ENCODE data around the gene DDOST. TPM values are rescaled to one million over a fixed set of nuclear protein-coding genes. Genes with fewer than 3 reads are reported as not detected.
A peak's percentile ranks its signal among the peaks of the same experiment; 100 is the strongest.

The DDOST gene
- total RNA-seq, 2 donors from 2014 or later: 138 to 160 TPM

- H3K27ac ChIP-seq: no peak overlapping the region
- H3K27me3 ChIP-seq (replicated peaks; ENCODE audit: insufficient read depth): no peaks in the 10 kb centered on the region
- ATAC-seq (ENCODE audit: insufficient number of reproducible peaks, low FRiP score, low read depth): no peak
- DNase-seq (ENCODE audit: low spot score): no peak
- peaks cover 0 to 22% of the 10 kb centered on the region in 2 donors for H3K4me1 ChIP-seq (ENCODE audit: control insufficient read depth in 1 of 2, low read depth in 2 of 2)
- TF ChIP-seq, protein P1, sequence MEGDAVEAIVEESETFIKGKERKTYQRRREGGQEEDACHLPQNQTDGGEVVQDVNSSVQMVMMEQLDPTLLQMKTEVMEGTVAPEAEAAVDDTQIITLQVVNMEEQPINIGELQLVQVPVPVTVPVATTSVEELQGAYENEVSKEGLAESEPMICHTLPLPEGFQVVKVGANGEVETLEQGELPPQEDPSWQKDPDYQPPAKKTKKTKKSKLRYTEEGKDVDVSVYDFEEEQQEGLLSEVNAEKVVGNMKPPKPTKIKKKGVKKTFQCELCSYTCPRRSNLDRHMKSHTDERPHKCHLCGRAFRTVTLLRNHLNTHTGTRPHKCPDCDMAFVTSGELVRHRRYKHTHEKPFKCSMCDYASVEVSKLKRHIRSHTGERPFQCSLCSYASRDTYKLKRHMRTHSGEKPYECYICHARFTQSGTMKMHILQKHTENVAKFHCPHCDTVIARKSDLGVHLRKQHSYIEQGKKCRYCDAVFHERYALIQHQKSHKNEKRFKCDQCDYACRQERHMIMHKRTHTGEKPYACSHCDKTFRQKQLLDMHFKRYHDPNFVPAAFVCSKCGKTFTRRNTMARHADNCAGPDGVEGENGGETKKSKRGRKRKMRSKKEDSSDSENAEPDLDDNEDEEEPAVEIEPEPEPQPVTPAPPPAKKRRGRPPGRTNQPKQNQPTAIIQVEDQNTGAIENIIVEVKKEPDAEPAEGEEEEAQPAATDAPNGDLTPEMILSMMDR (IDR thresholded peaks at IDR 0.05): no peak
- no peaks in the 10 kb centered on the region for H3K9me3 ChIP-seq
- H3K36me3 ChIP-seq: no peaks in the 10 kb centered on the region
- H3K4me3 ChIP-seq: no peak overlapping the region
Measured at GRCh38 chr1:20618550-20618949, 42.6 kb downstream of the DDOST start.

DNA sequence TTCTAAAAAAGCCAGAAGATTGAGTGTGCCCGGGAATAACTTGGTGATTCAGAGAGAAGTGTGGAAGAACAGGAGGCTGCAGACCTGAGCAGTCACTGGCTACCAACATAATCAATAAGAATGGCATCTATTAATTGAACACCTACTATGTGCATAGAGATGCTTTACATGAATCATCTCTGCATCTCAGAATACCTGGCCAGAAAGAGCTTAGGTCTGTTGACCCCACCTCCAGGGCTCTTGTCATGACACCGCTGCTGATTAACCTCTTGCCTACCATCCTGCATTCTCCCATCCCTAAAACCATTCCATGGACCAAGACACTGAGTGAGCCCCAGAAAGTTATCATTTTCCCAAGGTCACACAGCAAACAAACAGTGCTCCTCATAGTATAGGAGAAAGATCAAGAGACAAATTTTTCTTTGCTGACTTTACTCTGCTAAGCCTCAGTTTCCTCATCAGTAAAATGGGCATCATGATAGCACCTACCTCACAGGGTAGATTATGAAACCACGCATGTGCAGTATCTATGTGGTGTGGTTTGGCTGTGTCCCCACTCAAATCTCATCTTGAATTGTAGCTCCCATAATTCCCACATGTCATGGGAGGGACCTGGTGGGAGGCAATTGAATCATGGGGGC, 44.2 kb downstream of the DDOST start:
- Histone ChIP-seq H3K9me3 (no peaks in the 10 kb centered on the region), H3K27ac (peak overlapping the region in 1 of 2 donors; percentile 4), H3K36me3 (no peaks in the 10 kb centered on the region), H3K27me3 (replicated peaks; ENCODE audit: insufficient read depth) (no peaks in the 10 kb centered on the region), H3K4me1 (ENCODE audit: control insufficient read depth in 1 of 2, low read depth in 2 of 2) (peaks cover 0 to 23% of the 10 kb centered on the region in 2 donors), H3K4me3 (peak overlapping the region; percentile 21)
- no peak for DNase-seq (ENCODE audit: low spot score)
- ATAC-seq (ENCODE audit: insufficient number of reproducible peaks, low FRiP score, low read depth): no peak
- TF ChIP-seq, protein P1 (IDR thresholded peaks at IDR 0.05): no peak

DNA sequence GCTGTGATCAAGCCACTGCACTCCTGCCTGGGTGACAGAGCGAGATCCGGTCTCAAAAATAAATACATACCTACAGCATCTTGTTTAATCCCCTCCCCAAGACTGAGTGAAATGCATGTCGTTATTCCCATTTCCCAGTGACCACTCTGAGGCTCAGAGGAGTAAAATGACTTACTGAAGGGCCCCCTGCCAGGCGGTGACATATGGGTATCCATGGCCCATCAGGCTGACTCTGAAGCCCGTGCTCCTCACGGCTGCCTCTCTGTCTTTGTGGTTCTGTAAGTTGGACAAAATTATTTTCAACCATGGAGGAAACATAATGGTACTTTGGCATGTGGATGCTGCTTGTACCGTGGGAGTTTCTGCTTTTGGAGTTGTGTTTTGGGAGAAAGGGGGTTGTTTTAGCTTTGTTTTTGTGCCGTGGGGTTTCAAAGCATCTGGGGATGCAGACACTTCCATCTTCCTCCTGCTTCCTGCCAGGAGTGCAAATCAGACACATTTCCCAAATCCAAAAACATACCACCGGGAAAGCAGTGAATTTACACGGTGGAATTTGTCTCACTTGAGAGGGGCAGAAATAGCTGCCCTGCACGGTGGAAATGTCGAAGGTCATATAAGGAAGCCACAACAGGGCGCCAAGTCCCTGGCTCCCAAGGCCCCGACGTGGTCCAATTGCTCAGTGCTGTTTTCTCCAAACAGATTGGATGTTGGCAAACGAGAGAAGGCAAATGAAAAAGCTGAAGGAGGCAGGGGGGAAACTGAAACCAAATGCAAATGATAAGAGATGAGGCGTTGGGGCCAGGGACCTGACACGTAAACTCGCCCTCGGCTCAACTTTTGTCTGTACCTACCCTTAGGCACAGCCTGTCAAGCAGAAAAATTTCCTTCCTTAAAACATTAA, 45.0 kb downstream of the DDOST start:
- Histone ChIP-seq H3K27me3 (replicated peaks; ENCODE audit: insufficient read depth) (no peaks in the 10 kb centered on the region), H3K4me3 (peak overlapping the region; percentile 21), H3K27ac (peak overlapping the region; percentile 4 to 33), H3K9me3 (no peaks in the 10 kb centered on the region), H3K4me1 (ENCODE audit: control insufficient read depth in 1 of 2, low read depth in 2 of 2) (peaks cover 0 to 23% of the 10 kb centered on the region in 2 donors), H3K36me3 (no peaks in the 10 kb centered on the region)
- ATAC-seq (ENCODE audit: insufficient number of reproducible peaks, low FRiP score, low read depth) (no peak), DNase-seq (ENCODE audit: low spot score) (no peak)
- TF ChIP-seq, protein P1 (IDR thresholded peaks at IDR 0.05): no peak

DNA sequence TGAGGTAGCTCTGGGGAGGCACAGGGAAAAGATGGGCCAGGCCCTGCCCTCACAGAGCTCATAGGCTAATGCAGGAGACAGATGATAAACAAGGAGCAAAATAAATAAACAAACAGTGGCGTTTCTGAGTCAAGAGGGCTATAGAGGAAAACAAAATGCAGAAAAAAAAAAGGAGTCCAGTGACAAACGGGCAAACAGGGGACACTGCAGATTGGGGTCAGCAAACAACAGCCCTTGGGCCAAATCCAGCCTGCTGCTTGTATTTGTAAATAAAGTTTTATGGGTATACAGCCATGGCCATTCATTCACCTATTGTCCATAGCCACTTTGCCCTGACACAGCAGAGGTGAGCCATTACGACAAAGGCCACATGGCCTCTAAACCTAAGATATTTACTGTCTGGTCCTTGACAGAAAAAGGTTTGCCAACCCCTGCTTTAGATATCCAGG, 47.0 kb downstream of the DDOST start:
- Histone ChIP-seq H3K27ac (peak overlapping the region in 1 of 2 donors; percentile 12), H3K4me3 (no peak overlapping the region), H3K4me1 (ENCODE audit: control insufficient read depth in 1 of 2, low read depth in 2 of 2) (peaks cover 0 to 23% of the 10 kb centered on the region in 2 donors), H3K27me3 (replicated peaks; ENCODE audit: insufficient read depth) (no peaks in the 10 kb centered on the region), H3K36me3 (no peaks in the 10 kb centered on the region), H3K9me3 (no peaks in the 10 kb centered on the region)
- TF ChIP-seq, protein P1 (IDR thresholded peaks at IDR 0.05): no peak
- ATAC-seq (ENCODE audit: insufficient number of reproducible peaks, low FRiP score, low read depth) (no peak), DNase-seq (ENCODE audit: low spot score) (no peak)

DNA sequence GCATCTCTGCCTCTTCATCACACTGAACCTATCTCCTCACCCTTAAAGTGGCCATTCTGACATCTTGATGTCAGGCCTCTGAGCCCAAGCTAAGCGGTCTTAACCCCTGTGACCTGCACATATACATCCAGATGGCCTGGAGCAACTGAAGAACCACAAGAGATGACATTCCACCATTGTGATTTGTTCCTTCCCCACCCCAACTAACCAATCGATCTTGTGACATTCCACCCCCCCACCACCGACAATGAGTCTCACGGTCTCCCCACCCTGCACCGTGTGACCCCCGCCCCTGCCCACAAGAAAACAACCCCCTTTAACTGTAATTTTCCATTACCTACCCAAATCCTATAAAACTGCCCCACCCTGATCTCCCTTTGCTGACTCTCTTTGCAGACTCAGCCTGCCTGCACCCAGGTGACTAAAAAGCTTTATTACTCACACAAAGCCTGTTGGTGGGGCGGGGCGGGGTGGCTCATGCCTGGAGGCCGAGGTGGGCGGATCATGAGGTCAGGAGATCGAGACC, 48.9 kb downstream of the DDOST start:
- Histone ChIP-seq H3K4me1 (ENCODE audit: control insufficient read depth in 1 of 2, low read depth in 2 of 2) (peaks cover 0 to 23% of the 10 kb centered on the region in 2 donors), H3K27ac (no peak overlapping the region), H3K4me3 (no peak overlapping the region), H3K9me3 (no peaks in the 10 kb centered on the region), H3K36me3 (no peaks in the 10 kb centered on the region), H3K27me3 (replicated peaks; ENCODE audit: insufficient read depth) (no peaks in the 10 kb centered on the region)
- ATAC-seq (ENCODE audit: insufficient number of reproducible peaks, low FRiP score, low read depth): no peak
- TF ChIP-seq, protein P1 (IDR thresholded peaks at IDR 0.05): no peak
- no peak for DNase-seq (ENCODE audit: low spot score)
